OCI-LY3 (cell line): ENCODE results near the gene HNRNPD.
"Not testable (repeated sequence)": the region's sequence is repeated elsewhere in the genome, so short reads cannot be mapped to it uniquely, and the experiment has no call there.

Source experiments
- H2AFZ ChIP-seq: fragments of 200-600, 300-600 bp; shearing (Covaris generic); 2 replicates; pipeline ENCODE4 v1.6.0; 2014; ENCODE audit warnings: antibody characterized with exemption, low read depth, low read length
- H3K27ac ChIP-seq: fragments of 200-600, 300-600 bp; sonication (generic); 2 replicates; pipeline ENCODE4 v1.5.1; 2014; ENCODE audit warnings: mild to moderate bottlenecking, low read length, moderate library complexity, mixed read lengths
- H3K27me3 ChIP-seq: fragments of 200-600, 300-600 bp; sonication (generic); 2 replicates; pipeline ENCODE4 v1.6.1; 2014; ENCODE audit warnings: low read depth, low read length, mixed read lengths
- H3K36me3 ChIP-seq: fragments of 200-600, 300-600 bp; sonication (generic); replicated peaks from 2 replicates; pipeline ENCODE3; 2014; ENCODE audit warnings: low read depth, low read length, mixed read lengths
- H3K4me1 ChIP-seq: fragments of 300-600, 200-600 bp; sonication (generic); 2 replicates; pipeline ENCODE4 v1.6.1; 2014; ENCODE audit warnings: low read length, mixed read lengths
- H3K4me2 ChIP-seq: fragments of 200-600, 300-600 bp; sonication (generic); 2 replicates; pipeline ENCODE4 v1.6.1; 2014; ENCODE audit warnings: low read length, mixed read lengths
- H3K4me3 ChIP-seq: fragments of 300-600, 200-600 bp; sonication (generic); 2 replicates; pipeline ENCODE4 v1.5.1; 2014; ENCODE audit warnings: antibody characterized with exemption, mild to moderate bottlenecking, low read length, moderate library complexity
- H3K79me2 ChIP-seq: fragments of 300-600, 200-600 bp; shearing (Covaris generic); 2 replicates; pipeline ENCODE4 v1.6.1; 2014; ENCODE audit warnings: mild to moderate bottlenecking, low read length, mixed read lengths
- H3K9ac ChIP-seq: fragments of 300-600, 200-600 bp; shearing (Covaris generic); 2 replicates; pipeline ENCODE4 v1.6.0; 2014; ENCODE audit warnings: mild to moderate bottlenecking, low read length, moderate library complexity
- H3K9me3 ChIP-seq: fragments of 200-600, 300-600 bp; shearing (Covaris generic); 2 replicates; pipeline ENCODE4 v1.6.1; 2014; ENCODE audit warnings: low read length, mixed read lengths; ENCODE audit not compliant: insufficient read depth
- H4K20me1 ChIP-seq: fragments of 200-600, 300-600 bp; sonication (generic); 2 replicates; pipeline ENCODE4 v1.6.1; 2016; ENCODE audit warnings: low read length, mixed read lengths; ENCODE audit not compliant: insufficient read depth
- CTCF ChIP-seq: fragments of 200-600, 300-600 bp; sonication (generic); IDR thresholded peaks from 2 replicates; pipeline ENCODE4 v1.5.1; 2014; ENCODE audit warnings: antibody characterized with exemption, low read length, low read depth
- EZH2phosphoT487 ChIP-seq: fragments of 200-600 bp; shearing (Covaris generic); IDR thresholded peaks from 2 replicates; pipeline ENCODE4 v1.6.1; 2018; ENCODE audit warnings: antibody characterized with exemption, mixed run types, low read depth

HNRNPD gene

GRCh38 chr4:82401600-82401999, 27.8 kb upstream of the HNRNPD start:
- Histone ChIP-seq H3K9ac (no peak overlapping the region), H3K4me3 (no peak overlapping the region), H2AFZ (no peak overlapping the region), H3K4me1 (no peaks in the 10 kb centered on the region), H3K79me2 (no peaks in the 10 kb centered on the region), H3K36me3 (no peaks in the 10 kb centered on the region), H4K20me1 (no peaks in the 10 kb centered on the region), H3K27ac (no peak overlapping the region), H3K9me3 (no peaks in the 10 kb centered on the region), H3K27me3 (no peaks in the 10 kb centered on the region), H3K4me2 (no peak overlapping the region)
- no peak for TF ChIP-seq EZH2phosphoT487
- TF ChIP-seq CTCF, result no peak

- H3K27ac ChIP-seq, result no peak overlapping the region
- no peaks in the 10 kb centered on the region for H4K20me1 ChIP-seq
- H2AFZ ChIP-seq, result no peak overlapping the region
- no peaks in the 10 kb centered on the region for H3K9me3 ChIP-seq
- H3K4me3 ChIP-seq, result no peak overlapping the region
- H3K4me2 ChIP-seq, result no peak overlapping the region
- no peaks in the 10 kb centered on the region for H3K4me1 ChIP-seq
- no peaks in the 10 kb centered on the region for H3K36me3 ChIP-seq
- H3K79me2 ChIP-seq, result no peaks in the 10 kb centered on the region
- no peaks in the 10 kb centered on the region for H3K27me3 ChIP-seq
- H3K9ac ChIP-seq, result no peak overlapping the region
- TF ChIP-seq EZH2phosphoT487, result no peak
- TF ChIP-seq CTCF, result no peak
Observed at GRCh38 chr4:82398263-82398662, 24.5 kb upstream of the HNRNPD start.

GRCh38 chr4:82397527-82397926, 23.7 kb upstream of the HNRNPD start:
- no peak overlapping the region for H2AFZ ChIP-seq
- H3K4me3 ChIP-seq, result no peak overlapping the region
- H3K36me3 ChIP-seq, result no peaks in the 10 kb centered on the region
- no peak overlapping the region for H3K27ac ChIP-seq
- no peaks in the 10 kb centered on the region for H3K79me2 ChIP-seq
- TF ChIP-seq CTCF, result no peak
- TF ChIP-seq EZH2phosphoT487, result no peak
- H3K4me2 ChIP-seq, result no peak overlapping the region
- H3K9ac ChIP-seq, result no peak overlapping the region
- H3K27me3 ChIP-seq, result no peaks in the 10 kb centered on the region
- H3K9me3 ChIP-seq, result no peaks in the 10 kb centered on the region
- no peaks in the 10 kb centered on the region for H3K4me1 ChIP-seq
- no peaks in the 10 kb centered on the region for H4K20me1 ChIP-seq

- no peaks in the 10 kb centered on the region for H3K79me2 ChIP-seq
- no peak overlapping the region for H3K27ac ChIP-seq
- H3K27me3 ChIP-seq, result no peaks in the 10 kb centered on the region
- no peaks in the 10 kb centered on the region for H3K4me1 ChIP-seq
- H2AFZ ChIP-seq, result no peak overlapping the region
- no peak overlapping the region for H3K4me3 ChIP-seq
- no peaks in the 10 kb centered on the region for H3K9me3 ChIP-seq
- no peak overlapping the region for H3K9ac ChIP-seq
- H3K36me3 ChIP-seq, result no peaks in the 10 kb centered on the region
- H4K20me1 ChIP-seq, result no peaks in the 10 kb centered on the region
- H3K4me2 ChIP-seq, result no peak overlapping the region
- TF ChIP-seq EZH2phosphoT487, result no peak
Observed at GRCh38 chr4:82394896-82395295, 21.1 kb upstream of the HNRNPD start.

- H3K27ac ChIP-seq, H3K4me1 ChIP-seq, H3K4me2 ChIP-seq, H2AFZ ChIP-seq, H3K36me3 ChIP-seq, H3K27me3 ChIP-seq, H3K4me3 ChIP-seq, H3K79me2 ChIP-seq, H3K9ac ChIP-seq, H3K9me3 ChIP-seq, H4K20me1 ChIP-seq: not testable (repeated sequence)
Observed at GRCh38 chr4:82390061-82390460, 16.3 kb upstream of the HNRNPD start.
